Islet of Langerhans (tissue), 1 donor: Measurements from ENCODE around the gene ATP5PF.
"Not testable (repeated sequence)": the region's sequence is repeated elsewhere in the genome, so short reads cannot be mapped to it uniquely, and the experiment has no call there.

Source experiments
- FAIRE-seq: peaks from one replicate; lab custom pipeline; 2011; peaks lifted over from hg19 to GRCh38; lab: Jason Lieb, UNC

Gene ATP5PF, protein sequence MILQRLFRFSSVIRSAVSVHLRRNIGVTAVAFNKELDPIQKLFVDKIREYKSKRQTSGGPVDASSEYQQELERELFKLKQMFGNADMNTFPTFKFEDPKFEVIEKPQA

DNA sequence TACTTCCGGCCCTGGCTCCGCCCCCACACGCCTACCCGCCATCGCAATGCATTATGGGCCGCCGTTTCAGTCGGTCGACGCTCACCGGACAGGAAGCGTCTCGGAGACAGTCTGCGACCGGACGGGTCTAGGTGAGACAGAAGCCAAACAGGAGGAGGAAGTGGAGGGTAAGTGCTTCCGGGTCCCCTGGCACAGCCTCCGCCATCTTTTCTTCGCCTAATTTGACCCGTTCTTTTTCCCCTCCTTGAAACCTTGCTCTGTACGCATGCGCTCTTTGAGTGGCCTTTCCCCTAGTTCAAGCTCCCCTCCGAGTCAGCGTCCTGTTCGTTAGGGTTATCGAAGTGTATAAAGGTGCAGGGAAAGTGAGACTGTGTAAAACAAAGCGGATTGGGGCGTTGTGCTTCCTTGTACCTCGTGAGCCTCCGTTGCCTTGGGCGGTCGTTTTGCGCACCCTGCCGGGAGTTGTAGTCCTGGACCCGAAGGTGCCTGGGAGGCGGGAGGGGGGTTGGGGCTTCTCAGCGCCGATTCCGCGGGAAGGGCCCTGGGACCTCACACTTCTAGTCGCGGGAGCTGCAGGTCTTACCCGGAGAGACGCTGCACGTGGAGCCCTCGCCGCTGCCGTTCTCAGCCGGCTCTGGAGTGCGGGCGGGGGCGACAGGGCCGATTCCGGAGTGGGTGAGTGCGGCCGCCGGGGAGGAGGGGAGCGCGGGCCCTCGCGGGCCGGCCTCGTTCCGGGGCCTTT is at the start of gene ATP5PF, which contains the start of gene GABPA:
Gene ATP5PF, minus strand, starts transcription at position 1 of the 742 bp plus-strand sequence. CDS start 5,110 bp downstream, outside the sequence.
Gene GABPA, plus strand, starts transcription at position 69 of the 742 bp plus-strand sequence. CDS start 6,627 bp downstream, outside the sequence.
- peak; percentile 74 for FAIRE-seq

DNA sequence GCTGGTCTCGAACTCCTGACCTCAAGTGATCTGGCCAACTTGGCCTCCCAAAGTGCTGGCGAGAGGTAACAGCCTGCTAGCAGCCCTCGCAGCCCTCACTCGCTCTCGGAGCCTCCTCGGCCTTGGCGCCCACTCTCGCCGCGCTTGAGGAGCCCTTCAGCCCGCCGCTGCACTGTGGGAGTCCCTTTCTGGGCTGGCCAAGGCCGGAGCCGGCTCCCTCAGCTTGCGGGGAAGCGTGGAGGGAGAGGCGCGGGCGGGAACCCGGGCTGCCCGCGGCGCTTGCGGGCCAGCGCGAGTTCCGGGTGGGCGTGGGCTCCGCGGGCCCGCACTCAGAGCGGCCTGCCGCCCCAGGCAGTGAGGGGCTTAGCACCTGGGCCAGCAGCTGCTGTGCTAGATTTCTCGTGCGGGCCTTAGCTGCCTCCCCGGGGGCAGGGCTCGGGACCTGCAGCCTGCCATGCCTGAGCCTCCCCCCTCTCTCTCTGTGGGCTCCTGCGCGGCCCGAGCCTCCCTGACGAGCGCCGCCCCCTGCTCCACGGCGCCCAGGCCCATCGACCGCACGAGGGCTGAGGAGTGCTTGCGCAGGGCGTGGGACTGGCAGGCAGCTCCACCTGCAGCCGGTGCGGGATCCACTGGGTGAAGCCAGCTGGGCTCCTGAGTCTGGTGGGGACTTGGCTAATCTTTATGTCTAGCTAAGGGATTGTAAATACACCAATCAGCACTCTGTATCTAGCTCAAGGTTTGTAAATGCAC is 43.6 kb upstream of the ATP5PF start:
- not testable (repeated sequence) for FAIRE-seq

- no peak for FAIRE-seq
These were observed 41.7 kb upstream of the ATP5PF start for GRCh38 chr21:25776440-25776839.

DNA sequence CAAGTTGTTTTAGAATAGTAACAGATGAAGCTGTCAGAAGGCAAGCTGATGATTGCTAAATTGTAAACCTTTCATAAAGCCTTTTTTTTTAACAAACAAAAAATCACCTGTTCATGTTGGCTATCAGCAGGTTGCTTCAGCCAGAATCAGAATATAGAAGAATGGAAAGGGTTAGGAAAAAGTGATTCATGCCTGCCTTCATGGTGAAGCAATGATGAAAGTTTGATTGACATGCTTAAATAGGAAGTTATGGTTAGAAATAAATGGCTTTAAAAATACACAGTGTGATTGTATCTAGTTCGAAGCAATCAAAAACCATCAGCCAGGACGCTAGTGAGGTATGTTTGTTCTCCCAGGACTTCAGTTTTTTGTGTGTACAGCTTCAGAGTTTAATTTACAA is 38.0 kb upstream of the ATP5PF start:
- peak; percentile 9 for FAIRE-seq

GRCh38 chr21:25767921-25768320 is 33.2 kb upstream of the ATP5PF start:
- no peak for FAIRE-seq

DNA sequence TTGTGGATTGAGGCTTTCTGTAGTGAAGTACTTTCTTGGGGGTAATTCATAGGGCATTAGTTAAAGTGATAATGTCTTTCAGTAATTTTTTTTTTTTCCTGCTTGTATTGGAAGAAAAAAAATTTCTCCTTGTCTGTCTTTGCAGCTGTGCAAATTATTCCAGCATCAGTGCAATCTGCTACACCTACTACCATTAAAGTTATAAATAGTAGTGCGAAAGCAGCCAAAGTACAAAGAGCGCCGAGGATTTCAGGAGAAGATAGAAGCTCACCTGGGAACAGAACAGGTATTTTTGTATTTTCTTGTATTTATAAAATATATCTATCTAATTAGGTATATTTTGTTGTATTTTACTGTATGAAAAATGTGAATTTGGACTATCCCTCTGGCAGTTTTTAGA is 29.4 kb upstream of the ATP5PF start:
- no peak for FAIRE-seq

- no peak for FAIRE-seq
These were observed 26.0 kb upstream of the ATP5PF start for GRCh38 chr21:25760677-25761076.

- FAIRE-seq = no peak
These were observed 25.4 kb upstream of the ATP5PF start for GRCh38 chr21:25760061-25760460.

DNA sequence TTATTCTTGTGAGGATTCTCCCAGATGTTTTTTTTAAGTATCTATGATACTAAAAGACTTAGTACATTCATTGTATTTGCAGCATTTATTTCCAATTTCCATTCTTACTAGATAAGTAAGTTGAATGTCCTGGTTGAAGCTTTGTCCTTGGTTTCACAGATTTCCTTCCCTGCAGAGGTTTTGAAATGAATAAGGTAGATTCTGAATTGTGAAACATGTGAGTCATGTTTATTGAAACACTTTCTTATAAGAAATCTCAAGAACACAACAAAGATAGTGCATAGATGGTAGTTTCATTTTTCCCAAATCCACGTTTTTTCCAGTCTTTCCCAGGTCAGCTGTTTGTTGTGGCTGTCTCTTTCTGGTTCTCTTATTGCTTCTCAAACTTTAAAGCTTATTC is 24.9 kb upstream of the ATP5PF start:
- FAIRE-seq = no peak

DNA sequence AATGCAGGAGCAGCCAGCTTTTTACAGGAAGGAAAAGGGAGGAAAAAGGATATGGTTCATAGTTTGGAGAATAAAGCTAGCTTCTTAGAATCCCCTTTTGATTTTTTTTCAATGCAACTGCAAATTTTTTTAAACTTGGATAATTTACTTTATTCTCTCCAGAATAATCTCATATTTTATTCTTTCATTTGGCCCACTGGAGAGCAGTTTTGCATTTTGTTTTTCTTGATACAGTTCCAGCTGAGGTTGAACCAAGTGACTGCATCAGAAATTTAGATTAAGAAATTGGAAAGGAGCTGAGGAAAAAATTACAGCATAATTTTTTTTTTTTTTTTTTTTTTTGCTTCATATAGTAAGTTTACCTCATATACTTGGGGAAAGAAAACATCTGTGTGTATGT is 22.8 kb upstream of the ATP5PF start:
- no peak for FAIRE-seq

DNA sequence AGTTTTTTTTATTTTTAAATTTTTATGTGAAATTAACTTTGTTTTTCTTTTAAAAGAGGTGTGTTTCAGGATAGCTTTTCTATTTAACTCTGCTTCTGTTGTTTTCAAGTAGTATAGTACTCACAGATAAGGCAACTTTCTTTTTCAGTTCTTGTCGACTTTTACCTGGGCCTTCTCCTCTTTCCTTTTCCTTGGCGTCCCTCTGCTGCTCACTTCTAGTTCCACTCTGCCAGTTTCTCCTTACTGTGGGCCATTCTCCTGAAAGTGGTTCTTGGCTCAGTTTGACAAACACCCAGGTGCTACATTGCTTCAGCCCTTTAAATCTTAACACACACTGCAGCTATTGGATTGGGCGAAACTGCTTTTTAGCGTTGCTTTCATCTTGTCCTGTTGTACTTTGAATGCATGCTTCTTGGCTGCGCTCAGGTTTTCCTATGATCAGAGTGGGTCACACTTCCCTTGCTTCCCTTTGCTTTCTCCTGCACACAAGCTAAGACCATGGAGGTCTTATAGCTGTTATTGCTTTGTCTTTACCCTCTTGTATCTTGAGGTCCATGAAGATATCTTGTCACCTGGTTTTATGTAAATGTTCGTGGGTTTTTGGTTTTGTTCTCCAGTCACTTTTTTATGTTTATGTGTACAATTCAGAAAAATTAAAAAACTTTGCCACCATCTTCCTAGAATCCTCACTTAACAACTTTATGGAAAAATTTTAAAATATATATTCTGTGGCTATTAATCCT is 21.7 kb upstream of the ATP5PF start:
- FAIRE-seq = no peak

GRCh38 chr21:25752416-25752815 is 17.7 kb upstream of the ATP5PF start:
- no peak for FAIRE-seq

DNA sequence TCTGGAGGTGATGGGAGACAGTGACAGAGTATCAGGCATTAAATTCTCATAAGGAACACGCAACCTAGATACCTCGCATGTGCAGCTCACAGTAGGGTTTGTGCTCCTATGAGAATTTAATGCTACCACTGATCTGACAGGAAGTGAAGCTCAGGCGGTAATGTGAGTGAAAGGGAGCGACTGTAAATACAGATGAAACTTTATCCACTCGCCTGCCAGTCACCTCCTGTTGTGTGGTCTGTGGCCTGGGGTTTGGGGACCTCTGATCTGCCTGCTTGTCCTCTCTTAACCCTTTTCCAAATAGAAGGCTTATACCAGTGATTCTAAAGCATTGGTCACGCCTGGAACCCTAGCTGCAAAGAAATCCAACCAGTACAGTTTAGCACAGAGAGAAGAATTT is 15.4 kb upstream of the ATP5PF start:
- no peak for FAIRE-seq

DNA sequence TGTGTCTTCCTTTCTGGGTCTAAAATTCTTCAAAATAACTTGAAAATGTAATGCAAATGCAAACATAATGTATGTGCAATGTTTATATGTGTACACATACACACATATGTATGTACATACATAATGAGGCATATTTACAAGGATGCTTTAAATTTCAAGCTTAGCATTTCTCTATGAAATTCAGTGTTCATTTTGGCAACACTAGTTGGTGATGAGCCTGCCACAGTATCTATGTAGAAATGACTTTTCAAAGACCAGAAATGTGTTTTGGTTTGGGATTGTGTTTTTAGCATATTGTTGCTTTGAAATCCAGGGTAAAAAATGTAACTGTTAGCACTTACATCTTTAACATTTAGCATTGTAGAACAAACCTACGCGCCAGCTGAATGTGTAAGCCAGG is 10.2 kb upstream of the ATP5PF start:
- FAIRE-seq = no peak

DNA sequence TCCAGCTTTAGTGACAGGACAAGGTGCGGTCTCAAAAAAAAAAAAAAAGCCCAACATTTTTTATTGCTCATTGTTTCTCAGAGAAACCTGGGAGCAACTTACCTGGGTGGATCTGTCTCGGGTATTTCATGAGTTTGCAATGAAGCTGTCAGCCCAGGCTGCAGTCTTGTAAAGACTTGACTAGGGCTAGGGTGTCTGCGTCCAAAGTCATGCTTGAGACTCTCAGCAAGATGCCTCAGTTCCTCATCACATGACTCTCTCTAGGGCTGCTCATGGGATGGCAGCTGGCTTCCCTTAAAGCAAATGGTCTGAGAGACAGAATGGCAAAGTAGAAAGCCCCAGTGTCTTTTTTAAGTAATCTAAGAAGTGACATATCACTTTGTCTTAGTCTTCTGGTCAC is 8.2 kb upstream of the ATP5PF start:
- no peak for FAIRE-seq

DNA sequence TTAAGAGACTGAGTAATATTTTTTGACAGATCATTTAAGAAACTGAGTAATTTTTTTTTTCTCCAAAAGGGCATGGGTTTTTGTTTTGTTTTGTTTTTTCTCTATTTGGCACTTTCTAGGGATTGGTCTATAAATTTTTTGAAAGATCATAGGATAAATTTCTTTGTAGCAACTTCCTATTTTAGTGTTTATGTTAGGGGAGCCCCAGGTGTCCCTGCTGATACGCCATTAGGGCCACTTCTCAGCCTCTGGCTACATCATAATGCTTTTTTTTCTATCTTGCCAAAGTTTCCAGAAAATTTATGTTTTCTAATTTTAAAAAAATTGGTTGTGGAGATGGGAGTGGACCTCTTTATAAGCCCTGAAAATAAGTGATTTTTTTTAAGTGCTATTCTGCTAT is 2.7 kb upstream of the ATP5PF start:
- no peak for FAIRE-seq

DNA sequence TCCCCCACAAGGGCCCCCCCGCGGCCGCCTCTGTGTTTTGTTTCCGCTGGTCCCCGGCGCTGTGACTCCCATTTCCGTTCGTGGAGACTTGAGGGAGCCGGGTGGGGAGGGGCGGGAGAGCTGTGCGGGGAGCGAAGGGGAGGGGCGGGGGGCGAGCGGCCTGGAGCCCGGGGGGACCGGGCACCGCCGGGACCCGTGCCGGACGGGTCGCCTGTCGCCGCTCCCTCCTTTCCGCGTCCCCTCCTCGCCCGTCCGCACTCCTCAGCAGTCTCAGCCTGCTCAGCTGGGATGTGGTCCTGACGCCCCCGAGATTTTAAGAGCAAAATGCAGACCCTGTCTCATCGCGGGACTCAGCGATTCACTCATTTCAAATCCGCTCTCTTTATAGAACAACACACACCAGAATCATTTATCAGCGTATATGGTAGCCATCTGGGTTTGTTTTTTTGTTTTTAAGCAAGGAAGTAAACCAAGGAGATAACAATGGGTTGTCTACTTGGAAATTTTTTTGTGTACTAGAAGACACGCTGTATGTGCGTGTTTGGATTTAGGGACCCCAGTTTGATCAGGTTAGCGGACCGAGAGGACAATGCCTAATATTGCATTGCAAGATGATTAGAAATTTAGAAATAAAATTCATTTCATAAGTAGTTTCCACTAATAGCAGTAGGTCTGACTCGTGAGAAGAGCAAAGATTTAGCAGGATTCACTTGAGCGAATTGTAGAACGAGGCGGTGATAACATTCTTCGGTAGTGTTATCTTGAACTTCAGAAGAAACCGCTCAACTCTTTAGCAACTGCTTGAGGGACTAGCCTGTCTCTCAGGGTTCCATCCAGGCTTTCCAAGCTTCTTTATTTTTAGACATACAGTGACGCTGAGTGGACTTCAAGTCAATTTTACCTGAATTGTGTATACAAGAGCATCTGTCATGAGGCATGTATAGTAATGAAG is 1.2 kb upstream of the ATP5PF start:
- no peak for FAIRE-seq

DNA sequence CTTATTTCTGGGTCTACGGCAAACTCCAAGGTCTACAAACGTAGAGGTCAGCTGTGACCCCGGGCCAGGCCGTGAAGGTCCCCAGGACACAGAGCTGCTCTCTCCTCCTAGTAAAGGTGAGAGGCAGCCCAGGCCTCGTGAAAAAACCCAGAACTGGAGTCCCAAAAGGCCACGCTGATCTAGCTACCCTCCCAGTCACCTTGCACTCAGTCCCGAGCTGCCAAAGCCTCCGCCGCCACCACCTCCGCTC is 125 bp downstream of the ATP5PF start:
- no peak for FAIRE-seq

DNA sequence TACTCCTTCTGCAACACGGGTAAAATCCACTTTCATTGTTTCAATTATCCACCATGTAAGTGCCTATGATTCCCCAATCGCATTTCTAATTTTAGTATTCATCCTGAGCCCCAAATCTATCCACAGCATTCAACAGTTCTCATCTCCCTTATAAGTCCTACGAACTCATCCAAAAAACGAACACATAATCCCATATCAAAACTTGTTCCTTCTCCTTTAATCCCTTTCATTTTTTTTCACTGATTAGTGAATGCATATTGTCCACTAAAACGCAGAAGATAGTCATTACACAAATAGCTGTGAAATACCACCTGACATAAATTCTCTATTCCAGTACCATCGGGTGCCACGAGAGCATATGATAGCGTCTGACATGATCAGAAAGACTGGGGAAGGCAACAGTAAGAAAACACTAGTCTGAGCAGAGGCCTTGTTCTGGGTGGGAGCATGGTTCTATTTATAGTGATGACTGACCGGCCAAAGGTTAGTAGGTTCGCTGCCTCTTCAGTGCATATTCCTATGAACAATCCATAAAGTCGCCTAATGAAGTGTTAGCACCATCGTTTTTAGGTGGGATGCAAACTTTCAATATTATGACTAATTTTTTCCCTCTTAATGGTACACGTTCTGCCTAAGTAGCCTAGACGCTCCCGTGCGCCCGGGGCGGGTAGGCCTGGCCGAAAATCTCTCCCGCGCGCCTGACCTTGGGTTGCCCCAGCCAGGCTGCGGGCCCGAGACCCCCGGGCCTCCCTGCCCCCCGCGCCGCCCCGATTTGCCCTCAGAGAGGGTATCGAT is 648 bp downstream of the ATP5PF start:
- FAIRE-seq = no peak

DNA sequence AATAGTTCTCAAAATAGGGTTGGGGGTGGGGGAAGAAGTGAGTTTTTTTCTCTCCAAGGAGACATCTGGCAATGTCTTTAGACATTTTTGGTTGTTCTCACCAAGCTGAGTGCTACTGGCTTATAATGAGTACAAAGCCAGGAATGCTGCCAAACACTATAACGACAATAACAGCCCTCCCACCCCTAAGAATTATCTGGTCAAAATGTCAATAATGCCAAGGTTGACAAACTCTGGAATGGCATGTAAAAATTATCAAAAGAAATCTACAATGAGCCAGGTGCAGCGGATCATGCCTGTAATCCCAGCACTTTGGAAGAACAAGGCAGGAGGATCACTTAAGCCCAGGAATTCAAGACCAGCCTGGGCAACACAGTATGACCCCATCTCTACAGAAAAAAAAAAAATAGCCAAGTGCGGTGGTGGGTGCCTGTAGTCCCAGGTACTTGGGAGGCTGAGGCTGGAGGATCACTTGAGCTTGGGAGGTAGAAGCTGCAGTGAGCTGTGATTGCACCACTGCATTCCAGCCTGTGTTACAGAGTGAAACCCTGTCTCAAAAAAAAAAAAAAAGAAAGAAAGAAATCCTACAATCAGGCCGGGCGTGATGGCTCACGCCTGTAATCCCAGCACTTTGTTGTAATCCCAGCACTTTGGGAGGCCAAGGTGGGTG is 2.5 kb downstream of the ATP5PF start:
- no peak for FAIRE-seq
